K562 (cell line): ENCODE results near the gene GGT6.

Source experiments
- ARID2 ChIP-seq: fragments of 450-650 bp; IDR thresholded peaks from 2 replicates; pipeline ENCODE4 v1.6.1; 2017; ENCODE audit warnings: antibody characterized with exemption, mild to moderate bottlenecking
- CTCF ChIP-seq, 3 experiments: IDR thresholded peaks in 2 of 3; conservative IDR thresholded peaks in 1 of 3; 2 replicates each; pipeline ENCODE4 v1.5.1; 2011 to 2012; ENCODE audit warnings: low read length in 3 of 3, mild to moderate bottlenecking in 3 of 3, control low read depth in 2 of 3, improper control_type of control experiment in 1 of 3, inconsistent platforms in 1 of 3, low read depth in 1 of 3, mixed read lengths in 1 of 3, moderate library complexity in 1 of 3; ENCODE audit not compliant: insufficient read depth in 2 of 3
- FOSL1 ChIP-seq: fragments of 200-800 bp; sonication (Bioruptor generic); conservative IDR thresholded peaks from 2 replicates; pipeline ENCODE4 v1.6.1; 2016; ENCODE audit warnings: missing genetic modification characterization, missing compliant biosample characterization
- GABPB1 ChIP-seq: sonication (generic); formaldehyde crosslinking; IDR thresholded peaks from 2 replicates; pipeline ENCODE4 v1.8.0; 2022; ENCODE audit warnings: mild to moderate bottlenecking, missing genetic modification reagents
- GTF3C2 ChIP-seq: IDR thresholded peaks from 3 replicates; pipeline ENCODE4 v1.6.1; 2011; ENCODE audit warnings: borderline replicate concordance, mild to moderate bottlenecking, moderate library complexity; ENCODE audit not compliant: insufficient read length; ENCODE audit errors: extremely low read depth
- JUN ChIP-seq, 2 experiments: sonication (generic) in 1 of 2; formaldehyde crosslinking in 1 of 2; IDR thresholded peaks; 2 replicates each; pipeline versions ENCODE4 v1.6.1 to v1.8.0; 2012 to 2022; ENCODE audit warnings: borderline replicate concordance in 2 of 2, mild to moderate bottlenecking in 2 of 2, improper control_type of control experiment in 1 of 2, low read depth in 1 of 2, low read length in 1 of 2, missing genetic modification reagents in 1 of 2
- MLX ChIP-seq, 2 experiments: fragments of 450-650 bp in 1 of 2; sonication (generic) in 1 of 2; formaldehyde crosslinking; conservative IDR thresholded peaks; 2 replicates each; pipeline versions ENCODE4 v1.4.0 to v1.8.1; 2020 to 2022; ENCODE audit warnings: mild to moderate bottlenecking in 1 of 2, missing genetic modification reagents in 1 of 2
- POLR2AphosphoS5 ChIP-seq: IDR thresholded peaks from 2 replicates; pipeline ENCODE4 v1.6.1; 2011; ENCODE audit warnings: mild to moderate bottlenecking, low read depth, low read length, moderate library complexity; ENCODE audit not compliant: control insufficient read depth, insufficient read depth
- POLR2G ChIP-seq: fragments of 200-400 bp; formaldehyde crosslinking; IDR thresholded peaks from 2 replicates; pipeline ENCODE4 v1.6.1; 2017; ENCODE audit warnings: low read depth, mild to moderate bottlenecking, antibody characterized with exemption, low read length, moderate library complexity
- SIN3B ChIP-seq: fragments of 450-650 bp; IDR thresholded peaks from 2 replicates; pipeline ENCODE4 v1.6.1; 2017; ENCODE audit warnings: low read depth, mild to moderate bottlenecking, moderate library complexity
- SNRNP70 ChIP-seq: fragments of 200-400 bp; formaldehyde crosslinking; optimal IDR thresholded peaks from 2 replicates; pipeline ENCODE3; 2017; ENCODE audit warnings: low read depth, low read length
- YY1 ChIP-seq, 3 experiments: IDR thresholded peaks; 2 replicates each; pipeline ENCODE4 v1.6.1; 2011; ENCODE audit warnings: low read length in 2 of 3, mild to moderate bottlenecking in 2 of 3, moderate library complexity in 2 of 3, borderline replicate concordance in 1 of 3, control low read depth in 1 of 3, low read depth in 1 of 3; ENCODE audit not compliant: insufficient read depth in 3 of 3, insufficient replicate concordance in 2 of 3, control insufficient read depth in 1 of 3, insufficient read length in 1 of 3; ENCODE audit errors: extremely low read depth in 1 of 3
- ZBTB7A ChIP-seq: IDR thresholded peaks from 2 replicates; pipeline ENCODE4 v1.6.1; 2011; ENCODE audit warnings: low read depth, mild to moderate bottlenecking, low read length, moderate library complexity, borderline replicate concordance; ENCODE audit not compliant: control insufficient read depth
- ZNF197 ChIP-seq: fragments of 200-800 bp; sonication (Bioruptor generic); IDR thresholded peaks from 2 replicates; pipeline ENCODE4 v1.6.1; 2016; ENCODE audit warnings: low read depth, missing genetic modification characterization, missing compliant biosample characterization

- no peak for TF ChIP-seq GTF3C2
- no peak for TF ChIP-seq SIN3B
- TF ChIP-seq CTCF (IDR thresholded peaks at IDR 0.05 in 2 of 3, conservative IDR thresholded peaks at IDR 0.05 in 1 of 3; ENCODE audit: insufficient read depth in 2 of 3, low read depth in 1 of 3, low read length in 3 of 3) = no peak
- no peak for TF ChIP-seq YY1 (IDR thresholded peaks at IDR 0.05; ENCODE audit: borderline replicate concordance in 1 of 3, control insufficient read depth in 1 of 3, extremely low read depth in 1 of 3, insufficient read depth in 3 of 3, insufficient read length in 1 of 3, insufficient replicate concordance in 2 of 3, low read depth in 1 of 3, low read length in 2 of 3)
- TF ChIP-seq POLR2G = no peak
- TF ChIP-seq POLR2AphosphoS5 = no peak
- TF ChIP-seq FOSL1 (tag) = no peak
- no peak for TF ChIP-seq ZNF197 (CRISPR knock-in tag)
- TF ChIP-seq ARID2 = no peak
- TF ChIP-seq ZBTB7A = no peak
- TF ChIP-seq GABPB1 (CRISPR knock-in tag) = no peak
- TF ChIP-seq SNRNP70 = no peak
- TF ChIP-seq MLX (CRISPR knock-in tag; conservative IDR thresholded peaks at IDR 0.05) = no peak
- TF ChIP-seq JUN (IDR thresholded peaks at IDR 0.05; ENCODE audit: borderline replicate concordance, low read depth, low read length) = no peak
- no peak for TF ChIP-seq JUN (CRISPR knock-in tag; IDR thresholded peaks at IDR 0.05; ENCODE audit: borderline replicate concordance)
These were observed 26.8 kb upstream of the GGT6 start for GRCh38 chr17:4587195-4587594.
